ENCODE data around the gene CABP7. TPM values are rescaled to one million over a fixed set of nuclear protein-coding genes. Genes with fewer than 3 reads are reported as not detected.
A peak's percentile ranks its signal among the peaks of the same experiment; 100 is the strongest.

Gene CABP7
- total and polyA plus RNA-seq, 2 donors (not counting 1 experiment from before 2014, with no cell fraction given), result 0.03 TPM; not detected in 1

- H3K79me2 ChIP-seq (ENCODE audit: control insufficient read depth, insufficient read depth, low read length), result no peaks in the 10 kb centered on the region
- H3K27me3 ChIP-seq (replicated peaks in 1 of 4; ENCODE audit: control extremely low read depth in 1 of 4, control insufficient read depth in 3 of 4, insufficient read depth in 4 of 4, low read length in 3 of 4), result no peaks in the 10 kb centered on the region
- H3K27ac Mint-ChIP-seq, result no peak overlapping the region
- no peak overlapping the region for H3K4me2 ChIP-seq (replicated peaks; ENCODE audit: low read depth, low read length, poor library complexity, severe bottlenecking)
- WGBS (ENCODE audit: insufficient coverage), result 26% methylated on average over 19 of the region's 19 CpGs
- no peaks in the 10 kb centered on the region for H3K9me3 ChIP-seq (ENCODE audit: control extremely low read depth in 1 of 3, control insufficient read depth in 2 of 3, insufficient read depth in 1 of 3, low read length in 2 of 3)
- peaks cover 0 to 3% of the 10 kb centered on the region in 2 experiments for H3K36me3 ChIP-seq (replicated peaks in 1 of 2; ENCODE audit: control extremely low read depth in 1 of 2, control insufficient read depth in 1 of 2, extremely low read depth in 1 of 2, insufficient read depth in 2 of 2, low read length in 1 of 2)
- no peaks in the 10 kb centered on the region for H4K20me1 ChIP-seq (ENCODE audit: control insufficient read depth, insufficient read depth, low read length, poor library complexity, severe bottlenecking)
- ATAC-seq (ENCODE audit: low read depth) (peak; percentile 21), DNase-seq (no peak)
- H2AFZ ChIP-seq (ENCODE audit: insufficient read depth, low read depth, low read length, poor library complexity, severe bottlenecking), result no peak overlapping the region
- H3K4me1 Mint-ChIP-seq, result no peaks in the 10 kb centered on the region
- H3K9ac ChIP-seq (ENCODE audit: low read length), result no peak overlapping the region
- CTCF ChIA-PET, result no interaction called here
- no peaks in the 10 kb centered on the region for H3K9me3 Mint-ChIP-seq (ENCODE audit: insufficient read depth)
- no peak overlapping the region for H3K27ac ChIP-seq (ENCODE audit: low read length in 2 of 2)
- no peak overlapping the region for H3K4me3 Mint-ChIP-seq
- no peaks in the 10 kb centered on the region for H3K4me1 ChIP-seq (ENCODE audit: control insufficient read depth in 2 of 2, insufficient read depth in 2 of 2, low read length in 2 of 2)
- no peak for TF ChIP-seq CTCF (IDR thresholded peaks at IDR 0.05)
- no peak overlapping the region for H3K4me3 ChIP-seq (ENCODE audit: control extremely low read depth in 1 of 5, extremely low read depth in 1 of 5, insufficient read depth in 1 of 5, low read depth in 2 of 5, low read length in 4 of 5)
- intact Hi-C loops (cut with micrococcal nuclease), result no loop called here
- POLR2A ChIA-PET, result no interaction called here
- H3K27me3 Mint-ChIP-seq, result no peaks in the 10 kb centered on the region
Measured at GRCh38 chr22:29733362-29734201, 13.8 kb downstream of the CABP7 start.

GRCh38 chr22:29734406-29734805, 14.6 kb downstream of the CABP7 start:
- H3K4me2 ChIP-seq (replicated peaks; ENCODE audit: low read depth, low read length, poor library complexity, severe bottlenecking), result no peak overlapping the region
- CTCF ChIA-PET, result no interaction called here
- H2AFZ ChIP-seq (ENCODE audit: insufficient read depth, low read depth, low read length, poor library complexity, severe bottlenecking), result no peak overlapping the region
- TF ChIP-seq EZH2 (IDR thresholded peaks at IDR 0.05; ENCODE audit: borderline replicate concordance, insufficient read depth, low read depth, low read length, poor library complexity, severe bottlenecking), result no peak
- no peak for TF ChIP-seq CTCF (IDR thresholded peaks at IDR 0.05)
- DNase-seq, result no peak
- no peaks in the 10 kb centered on the region for H3K9me3 ChIP-seq (ENCODE audit: control extremely low read depth in 1 of 3, control insufficient read depth in 2 of 3, insufficient read depth in 1 of 3, low read length in 2 of 3)
- ATAC-seq (ENCODE audit: low read depth), result no peak
- no peaks in the 10 kb centered on the region for H3K4me1 ChIP-seq (ENCODE audit: control insufficient read depth in 2 of 2, insufficient read depth in 2 of 2, low read length in 2 of 2)
- Mint-ChIP-seq H3K27me3 (no peaks in the 10 kb centered on the region), H3K27ac (no peak overlapping the region), H3K4me1 (no peaks in the 10 kb centered on the region), H3K9me3 (ENCODE audit: insufficient read depth) (no peaks in the 10 kb centered on the region), H3K4me3 (no peak overlapping the region)
- intact Hi-C loops (cut with micrococcal nuclease), result no loop called here
- no peaks in the 10 kb centered on the region for H3K79me2 ChIP-seq (ENCODE audit: control insufficient read depth, insufficient read depth, low read length)
- H3K9ac ChIP-seq (ENCODE audit: low read length), result no peak overlapping the region
- peaks cover 0 to 3% of the 10 kb centered on the region in 2 experiments for H3K36me3 ChIP-seq (replicated peaks in 1 of 2; ENCODE audit: control extremely low read depth in 1 of 2, control insufficient read depth in 1 of 2, extremely low read depth in 1 of 2, insufficient read depth in 2 of 2, low read length in 1 of 2)
- no peaks in the 10 kb centered on the region for H4K20me1 ChIP-seq (ENCODE audit: control insufficient read depth, insufficient read depth, low read length, poor library complexity, severe bottlenecking)
- no peak overlapping the region for H3K27ac ChIP-seq (ENCODE audit: low read length in 2 of 2)
- H3K4me3 ChIP-seq (ENCODE audit: control extremely low read depth in 1 of 5, extremely low read depth in 1 of 5, insufficient read depth in 1 of 5, low read depth in 2 of 5, low read length in 4 of 5), result no peak overlapping the region
- no peaks in the 10 kb centered on the region for H3K27me3 ChIP-seq (replicated peaks in 1 of 4; ENCODE audit: control extremely low read depth in 1 of 4, control insufficient read depth in 3 of 4, insufficient read depth in 4 of 4, low read length in 3 of 4)
- WGBS (ENCODE audit: insufficient coverage), result 77% methylated on average over 8 of the region's 8 CpGs
- POLR2A ChIA-PET, result no interaction called here
